OCI-LY1 (cell line): ENCODE data around the gene PHC3.

Experiments
- H2AFZ ChIP-seq: fragments of 200-600 bp; sonication (generic), shearing (Covaris generic); 2 replicates; pipeline ENCODE4 v1.6.0; 2014; ENCODE audit warnings: antibody characterized with exemption, mild to moderate bottlenecking, low read length
- H3F3A ChIP-seq: fragments of 200-600 bp; sonication (generic), shearing (Covaris generic); 2 replicates; pipeline ENCODE4 v1.6.0; 2014; ENCODE audit warnings: mild to moderate bottlenecking, antibody characterized with exemption, low read length, moderate library complexity; ENCODE audit not compliant: insufficient read depth
- H3K27ac ChIP-seq: fragments of 200-600 bp; sonication (generic); 2 replicates; pipeline ENCODE4 v1.5.1; 2014; ENCODE audit warnings: low read length, mixed run types, mild to moderate bottlenecking, low read depth; ENCODE audit not compliant: poor library complexity, severe bottlenecking
- H3K27me3 ChIP-seq: fragments of 200-600 bp; sonication (generic); 2 replicates; pipeline ENCODE4 v1.6.0; 2014; ENCODE audit warnings: antibody characterized with exemption, mild to moderate bottlenecking, low read length, moderate library complexity; ENCODE audit not compliant: insufficient read depth
- H3K36me3 ChIP-seq: fragments of 200-600 bp; sonication (generic); 2 replicates; pipeline ENCODE4 v1.6.1; 2014; ENCODE audit warnings: mild to moderate bottlenecking, antibody characterized with exemption, low read length, moderate library complexity, mixed read lengths; ENCODE audit not compliant: insufficient read depth
- H3K4me1 ChIP-seq: fragments of 200-600 bp; sonication (generic); 2 replicates; pipeline ENCODE4 v1.5.1; 2014; ENCODE audit warnings: mild to moderate bottlenecking, low read length, moderate library complexity; ENCODE audit not compliant: insufficient read depth, severe bottlenecking
- H3K4me2 ChIP-seq: fragments of 200-600 bp; sonication (generic), shearing (Covaris generic); 2 replicates; pipeline ENCODE4 v1.6.1; 2014; ENCODE audit warnings: low read length
- H3K4me3 ChIP-seq: fragments of 200-600 bp; sonication (generic); 2 replicates; pipeline ENCODE4 v1.5.1; 2014; ENCODE audit warnings: low read length, low read depth, mild to moderate bottlenecking, mixed read lengths; ENCODE audit not compliant: poor library complexity, severe bottlenecking
- H3K79me2 ChIP-seq: fragments of 200-600 bp; shearing (Covaris generic); 2 replicates; pipeline ENCODE4 v1.6.1; 2016; ENCODE audit warnings: mixed run types, low read length, mixed read lengths; ENCODE audit not compliant: insufficient read depth
- H3K9ac ChIP-seq: fragments of 200-600 bp; sonication (generic), shearing (Covaris generic); 2 replicates; pipeline ENCODE4 v1.6.1; 2014; ENCODE audit warnings: mild to moderate bottlenecking, low read length, mixed read lengths
- H3K9me2 ChIP-seq: fragments of 200-600 bp; sonication (generic), shearing (Covaris generic); 2 replicates; pipeline ENCODE4 v1.6.1; 2014; ENCODE audit warnings: low read depth, mild to moderate bottlenecking, low read length, mixed read lengths
- H3K9me3 ChIP-seq: fragments of 200-600 bp; shearing (Covaris generic); 2 replicates; pipeline ENCODE4 v1.6.1; 2014; ENCODE audit warnings: low read length, mixed read lengths
- H4K20me1 ChIP-seq: fragments of 200-600 bp; sonication (generic), shearing (Covaris generic); 2 replicates; pipeline ENCODE4 v1.6.0; 2016; ENCODE audit warnings: mild to moderate bottlenecking, low read length; ENCODE audit not compliant: insufficient read depth
- CTCF ChIP-seq: fragments of 200-600 bp; sonication (generic), shearing (Covaris generic); IDR thresholded peaks from 2 replicates; pipeline ENCODE4 v1.5.1; 2017; ENCODE audit warnings: mild to moderate bottlenecking, antibody characterized with exemption, low read length, moderate library complexity, mixed read lengths
- EZH2 ChIP-seq: fragments of 200-600 bp; sonication (generic), shearing (Covaris generic); IDR thresholded peaks from 2 replicates; pipeline ENCODE4 v1.8.0; 2017; ENCODE audit warnings: borderline replicate concordance, mixed run types, mild to moderate bottlenecking, antibody characterized with exemption, low read length, moderate library complexity, mixed read lengths

The PHC3 gene

GRCh38 chr3:170083343-170083742, 98.2 kb downstream of the PHC3 start:
- H3F3A ChIP-seq = no peaks in the 10 kb centered on the region; the same call in 1 of the 2 replicates
- no peak overlapping the region for H3K9ac ChIP-seq
- H4K20me1 ChIP-seq = no peaks in the 10 kb centered on the region
- no peaks in the 10 kb centered on the region for H3K9me2 ChIP-seq
- H3K27me3 ChIP-seq = no peaks in the 10 kb centered on the region
- H3K79me2 ChIP-seq = no peaks in the 10 kb centered on the region
- H3K9me3 ChIP-seq = no peaks in the 10 kb centered on the region
- peaks cover 53% of the 10 kb centered on the region for H3K36me3 ChIP-seq
- H3K4me3 ChIP-seq = no peak overlapping the region
- H3K4me2 ChIP-seq = no peak overlapping the region
- peaks cover 9% of the 10 kb centered on the region for H3K4me1 ChIP-seq
- TF ChIP-seq CTCF (no peak), EZH2 (no peak)
- no peak overlapping the region for H3K27ac ChIP-seq
- no peak overlapping the region for H2AFZ ChIP-seq

GRCh38 chr3:170081079-170081741, 100.3 kb downstream of the PHC3 start:
- Histone ChIP-seq H3K4me3 (no peak overlapping the region), H3F3A (no peaks in the 10 kb centered on the region), H2AFZ (no peak overlapping the region), H3K27ac (no peak overlapping the region), H3K9me2 (no peaks in the 10 kb centered on the region), H3K79me2 (no peaks in the 10 kb centered on the region), H3K9me3 (no peaks in the 10 kb centered on the region), H3K36me3 (peaks cover 37% of the 10 kb centered on the region), H3K27me3 (no peaks in the 10 kb centered on the region), H3K4me2 (no peak overlapping the region), H3K4me1 (peaks cover 9% of the 10 kb centered on the region), H4K20me1 (no peaks in the 10 kb centered on the region), H3K9ac (no peak overlapping the region)
- no peak for TF ChIP-seq EZH2
- TF ChIP-seq CTCF = no peak

GRCh38 chr3:170080605-170081004, 100.9 kb downstream of the PHC3 start:
- TF ChIP-seq EZH2 = no peak
- no peak for TF ChIP-seq CTCF
- no peaks in the 10 kb centered on the region for H3K9me2 ChIP-seq

More at GRCh38 chr3:170080605-170081004, 100.9 kb downstream of the PHC3 start:
- H3K4me3 ChIP-seq = no peak overlapping the region
- H3K27me3 ChIP-seq = no peaks in the 10 kb centered on the region
- no peaks in the 10 kb centered on the region for H3K79me2 ChIP-seq
- H3K36me3 ChIP-seq = peaks cover 31% of the 10 kb centered on the region
- no peak overlapping the region for H2AFZ ChIP-seq
- no peak overlapping the region for H3K9ac ChIP-seq
- no peak overlapping the region for H3K27ac ChIP-seq
- H3K9me3 ChIP-seq = no peaks in the 10 kb centered on the region
- H3K4me1 ChIP-seq = peaks cover 9% of the 10 kb centered on the region
- H3K4me2 ChIP-seq = no peak overlapping the region
- H4K20me1 ChIP-seq = no peaks in the 10 kb centered on the region
- no peaks in the 10 kb centered on the region for H3F3A ChIP-seq
